ENCODE measurements around the gene CD68.
"Not testable (repeated sequence)": the region's sequence is repeated elsewhere in the genome, so short reads cannot be mapped to it uniquely, and the experiment has no call there.

Gene CD68

DNA sequence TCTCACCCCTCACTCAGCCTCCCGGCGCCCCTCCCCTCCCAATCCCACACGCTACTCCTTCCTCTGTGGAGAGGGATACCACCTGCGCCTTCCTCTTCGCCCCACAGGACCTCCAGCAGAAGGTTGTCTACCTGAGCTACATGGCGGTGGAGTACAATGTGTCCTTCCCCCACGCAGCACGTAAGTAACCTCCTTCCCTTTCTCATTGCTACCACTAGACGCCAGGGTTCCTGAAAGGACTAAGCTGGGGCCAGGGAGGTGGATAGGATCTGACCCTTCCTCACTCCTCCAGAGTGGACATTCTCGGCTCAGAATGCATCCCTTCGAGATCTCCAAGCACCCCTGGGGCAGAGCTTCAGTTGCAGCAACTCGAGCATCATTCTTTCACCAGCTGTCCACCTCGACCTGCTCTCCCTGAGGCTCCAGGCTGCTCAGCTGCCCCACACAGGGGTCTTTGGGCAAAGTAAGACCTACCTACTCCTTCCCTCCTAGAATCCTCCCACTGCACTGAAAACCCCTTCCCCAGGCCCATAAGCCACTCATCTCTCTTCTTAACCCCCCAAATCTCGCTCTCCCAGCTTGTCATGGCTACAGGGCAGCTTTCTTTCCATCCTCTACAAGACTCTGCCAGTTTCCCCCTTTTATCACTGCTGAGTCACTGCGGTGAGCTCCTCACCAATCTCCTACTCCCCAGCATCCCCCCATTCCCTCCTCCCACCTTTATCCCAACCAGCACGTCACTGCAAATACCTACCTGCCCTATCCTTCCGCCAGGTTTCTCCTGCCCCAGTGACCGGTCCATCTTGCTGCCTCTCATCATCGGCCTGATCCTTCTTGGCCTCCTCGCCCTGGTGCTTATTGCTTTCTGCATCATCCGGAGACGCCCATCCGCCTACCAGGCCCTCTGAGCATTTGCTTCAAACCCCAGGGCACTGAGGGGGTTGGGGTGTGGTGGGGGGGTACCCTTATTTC lies 1.5 kb downstream of the CD68 start:
- DNase-seq (ENCODE audit: low read depth in 3 of 3, low spot score in 1 of 3) = no peak

DNA sequence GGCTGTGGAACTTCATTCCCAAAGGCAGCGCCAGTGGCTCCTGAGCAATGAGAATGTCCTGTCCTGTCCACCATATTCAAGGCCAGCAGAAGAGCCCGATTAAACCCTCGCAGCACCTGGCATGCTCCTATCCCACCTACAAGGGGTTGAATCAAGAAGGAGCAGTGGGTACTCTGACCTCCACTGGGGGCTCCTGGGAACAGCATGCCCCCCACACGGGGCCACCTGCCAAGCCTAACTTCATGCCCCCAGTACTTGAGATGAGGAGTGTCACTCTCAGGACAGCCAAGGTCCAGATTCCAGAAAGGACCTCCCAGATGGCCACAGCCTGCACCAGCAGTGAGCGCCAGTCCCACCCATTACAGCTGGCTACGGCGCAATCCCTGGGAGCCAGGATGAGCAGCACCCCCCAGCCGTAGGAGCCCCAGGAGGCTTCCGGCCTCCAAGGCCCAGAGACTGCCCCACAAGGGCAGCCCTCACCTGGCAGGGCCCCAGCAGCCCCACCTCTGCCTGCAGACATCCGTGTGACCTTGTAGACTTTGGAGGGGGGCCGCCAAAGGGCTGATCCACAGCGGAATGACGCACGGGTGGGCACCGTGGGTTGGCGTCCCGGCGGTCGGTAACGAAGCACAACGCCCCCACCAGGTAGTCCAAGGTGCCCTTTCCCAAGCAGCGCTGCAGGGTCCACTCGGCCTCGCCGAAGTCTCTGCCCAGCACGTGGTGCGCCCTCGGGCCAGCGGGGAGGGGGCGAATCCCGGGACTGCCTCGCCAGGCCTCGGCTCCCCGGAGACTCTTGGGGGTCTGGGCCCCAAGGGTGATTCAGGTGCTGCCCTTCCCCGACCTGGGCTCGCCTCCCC lies 3.2 kb downstream of the CD68 start:
- no peak for DNase-seq (ENCODE audit: low read depth in 3 of 3, low spot score in 1 of 3)

GRCh38 chr17:7583253-7584109 lies 4.0 kb downstream of the CD68 start, which contains the start of gene MPDU1:
MPDU1 (plus strand) TSS chr17:7583852; CDS start chr17:7583863, 11 bp downstream.
- DNase-seq (ENCODE audit: low read depth in 3 of 3, low spot score in 1 of 3) = peak; percentile 83 to 91 (median 89)

- DNase-seq (ENCODE audit: low read depth in 3 of 3, low spot score in 1 of 3) = no peak
Observed at GRCh38 chr17:7586673-7587419, 7.4 kb downstream of the CD68 start.

GRCh38 chr17:7587420-7588151 lies 8.1 kb downstream of the CD68 start:
- no peak for DNase-seq (ENCODE audit: low read depth in 3 of 3, low spot score in 1 of 3)

DNA sequence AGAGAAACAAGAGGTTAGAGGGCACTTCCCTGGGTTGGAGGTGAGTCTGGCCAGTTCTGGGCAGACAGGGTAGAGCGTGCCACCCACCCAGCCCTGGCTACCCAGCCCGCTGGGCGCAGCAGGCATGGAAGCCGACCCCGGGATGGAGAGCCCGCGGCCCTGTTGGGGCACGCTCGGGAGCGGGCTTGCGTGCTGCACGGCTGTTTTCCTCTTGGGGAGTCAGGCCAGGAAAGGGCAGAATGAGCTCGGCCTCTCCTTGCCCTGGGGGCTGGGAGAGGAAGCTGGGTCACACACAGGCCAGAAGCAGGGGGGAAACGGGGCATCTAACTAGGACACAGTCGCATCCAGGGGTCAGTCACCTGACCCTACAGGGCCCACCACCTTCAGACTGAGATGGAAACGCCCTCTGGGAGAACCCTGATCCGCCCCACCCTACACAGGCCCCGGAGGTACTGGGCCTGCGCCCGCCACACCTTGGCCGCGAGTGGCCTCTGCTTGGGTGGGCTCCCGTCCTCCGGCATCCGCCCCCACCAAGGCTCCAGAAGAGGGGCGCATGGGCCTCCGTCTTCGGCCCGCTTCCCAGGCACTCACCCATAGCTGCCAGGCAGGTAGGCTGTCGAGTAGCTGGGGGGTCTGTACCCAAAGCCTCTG lies 9.2 kb downstream of the CD68 start:
- DNase-seq (ENCODE audit: low read depth in 3 of 3, low spot score in 1 of 3) = no peak

GRCh38 chr17:7589204-7589868 lies 9.9 kb downstream of the CD68 start:
- peak in 2 of 3 donors; percentile 51 to 53 for DNase-seq (ENCODE audit: low read depth in 3 of 3, low spot score in 1 of 3)

DNA sequence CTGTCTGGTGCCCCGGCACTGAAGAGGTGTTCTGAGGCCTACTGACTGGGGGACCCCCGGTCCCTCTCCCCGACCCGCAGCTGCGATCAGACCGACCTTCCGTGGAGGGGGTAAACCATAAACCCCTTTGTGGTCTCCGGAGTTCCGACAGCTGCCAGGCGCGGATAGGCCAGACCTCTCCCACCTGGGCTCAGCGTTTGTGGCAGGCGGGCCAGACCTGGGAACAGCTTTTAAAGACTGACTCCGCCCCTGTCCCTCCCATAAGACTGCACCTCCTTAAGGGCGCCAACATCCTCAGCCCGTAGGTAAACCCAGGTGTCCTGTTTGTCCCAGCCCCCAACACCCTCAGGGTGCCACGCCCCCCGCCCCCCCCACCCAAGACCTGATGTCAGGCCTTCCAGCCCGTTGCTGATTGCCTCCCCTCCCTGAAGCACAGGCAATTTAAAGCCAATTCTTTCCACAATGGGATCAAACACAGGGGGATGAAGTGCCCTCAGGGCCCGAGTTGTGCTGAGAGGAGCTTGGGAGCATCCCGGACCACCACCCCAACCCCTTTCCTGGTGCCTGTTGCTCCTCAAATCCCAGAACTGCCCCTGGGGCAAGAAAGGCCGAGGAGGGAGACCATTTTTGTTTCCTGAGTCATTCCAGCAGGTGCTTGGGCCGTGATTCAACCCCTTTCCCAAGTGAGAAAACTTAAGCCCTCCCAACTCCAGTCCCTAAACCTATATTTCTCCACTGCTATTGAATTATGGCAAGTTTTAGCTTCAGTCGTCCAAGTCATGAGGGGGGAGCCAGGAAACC lies 10.7 kb downstream of the CD68 start, which contains the start of gene SOX15:
Gene SOX15 (minus strand): TSS at position 204 of the 801 bp plus-strand sequence. CDS start 418 bp downstream, outside the sequence.
- no peak for DNase-seq (ENCODE audit: low read depth in 3 of 3, low spot score in 1 of 3)

GRCh38 chr17:7590743-7591142 lies 11.3 kb downstream of the CD68 start:
- no peak for DNase-seq (ENCODE audit: low read depth in 3 of 3, low spot score in 1 of 3)

DNA sequence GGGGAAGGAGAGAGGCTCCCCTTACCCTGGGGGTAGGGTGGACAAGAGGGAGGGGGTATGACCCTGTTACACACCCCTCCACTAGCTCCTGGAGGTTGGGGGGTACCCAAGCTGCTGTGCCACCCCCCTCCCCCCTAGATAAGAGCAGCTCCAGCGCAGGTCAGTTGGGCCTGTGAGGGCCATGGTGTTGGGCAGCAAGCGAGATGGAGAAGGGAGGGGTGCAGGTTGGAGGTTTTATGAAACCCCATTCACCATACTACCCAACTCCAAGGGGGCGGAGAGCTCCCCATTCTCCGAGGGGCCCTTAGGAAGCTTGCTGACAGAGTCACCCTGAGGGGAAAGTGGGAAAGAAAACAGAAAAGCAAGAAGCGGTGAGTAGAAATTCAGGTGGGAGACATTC lies 12.2 kb downstream of the CD68 start:
- no peak for DNase-seq (ENCODE audit: low read depth in 3 of 3, low spot score in 1 of 3)

GRCh38 chr17:7592422-7593021 lies 13.1 kb downstream of the CD68 start:
- no peak for DNase-seq (ENCODE audit: low read depth in 3 of 3, low spot score in 1 of 3)

- DNase-seq (ENCODE audit: low read depth in 3 of 3, low spot score in 1 of 3) = no peak
Observed at GRCh38 chr17:7593296-7593695, 13.9 kb downstream of the CD68 start.

DNA sequence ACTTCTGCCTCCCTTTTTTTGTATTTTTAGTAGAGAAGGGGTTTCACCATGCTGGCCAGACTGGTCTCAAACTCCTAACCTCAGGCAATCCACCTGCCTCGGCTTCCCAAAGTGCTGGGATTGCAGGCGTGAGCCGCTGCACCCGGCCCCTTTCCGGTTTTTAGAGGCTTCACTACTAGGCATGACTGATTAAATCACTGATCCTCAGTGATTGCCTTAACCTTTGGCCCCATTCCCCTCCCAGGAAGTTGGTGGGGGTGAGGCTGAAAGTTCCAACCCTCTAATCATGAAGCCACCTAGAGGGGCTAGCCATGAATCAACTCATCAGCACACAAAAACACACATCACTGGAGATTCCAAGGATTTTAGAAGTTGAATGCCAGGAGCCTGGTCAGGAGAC lies 18.1 kb downstream of the CD68 start:
- DNase-seq (ENCODE audit: low read depth in 3 of 3, low spot score in 1 of 3) = not testable (repeated sequence)

DNA sequence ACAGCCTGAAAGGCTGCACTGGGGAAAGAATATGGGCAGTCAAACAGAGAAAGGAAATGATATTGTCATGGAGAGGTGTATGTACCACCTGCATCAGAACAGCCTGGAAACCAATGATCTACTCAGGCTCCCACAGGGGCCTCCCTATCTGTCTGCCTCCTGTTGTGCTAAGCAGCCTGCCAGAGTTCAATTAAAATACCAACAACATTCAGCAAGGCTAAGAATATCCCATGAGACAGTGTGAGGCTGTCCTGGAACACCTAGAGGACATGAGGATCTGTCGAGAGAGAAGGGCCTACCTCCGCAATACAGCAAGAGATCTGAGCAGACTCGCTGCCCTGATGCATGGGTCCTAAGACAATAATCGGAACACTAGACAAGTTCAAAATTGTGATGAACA lies 26.8 kb downstream of the CD68 start:
- no peak for DNase-seq (ENCODE audit: low read depth in 3 of 3, low spot score in 1 of 3)

- no peak for DNase-seq (ENCODE audit: low read depth in 3 of 3, low spot score in 1 of 3)
Observed at GRCh38 chr17:7610641-7611040, 31.2 kb downstream of the CD68 start.

- no peak for DNase-seq (ENCODE audit: low read depth in 3 of 3, low spot score in 1 of 3)
Observed at GRCh38 chr17:7611635-7612293, 32.3 kb downstream of the CD68 start.

DNA sequence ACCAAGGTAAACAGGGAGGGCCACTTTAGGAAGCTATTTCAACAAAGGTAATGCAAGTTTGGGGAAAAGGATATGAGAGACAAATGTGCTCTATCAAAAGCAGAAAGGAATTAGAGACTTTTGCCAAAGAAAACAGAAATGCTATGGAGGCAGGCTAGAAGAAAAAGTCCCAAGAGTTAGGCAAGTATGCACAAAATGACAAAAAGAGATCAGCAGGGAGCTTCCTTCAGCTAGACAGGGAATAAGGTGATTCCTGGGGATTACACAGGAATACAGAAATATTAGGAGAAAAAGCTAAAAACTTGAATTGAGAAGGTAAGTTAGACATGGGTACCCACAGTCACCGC lies 32.8 kb downstream of the CD68 start:
- no peak for DNase-seq (ENCODE audit: low read depth in 3 of 3, low spot score in 1 of 3)

All from stimulated activated CD4-positive, alpha-beta T cell treated with anti-CD3 and anti-CD28 coated beads, TNF-alpha, amount 100 ng/mL, for 1 hour (primary cell).